Lower leg skin (tissue), 4 donors: ENCODE results near the gene GARIN5B. TPM values are rescaled to one million over a fixed set of nuclear protein-coding genes. Genes with fewer than 3 reads are reported as not detected.

Source experiments
- DNase-seq, 2 donors: peaks; one replicate each; pipeline ENCODE4 v3.0.0-alpha.2; 2019; ENCODE audit warnings: low spot score in 2 of 2
- H3K4me3 ChIP-seq: fragments of 200-600 bp; sonication (generic); 2 replicates; pipeline ENCODE4 v1.5.1; 2017; ENCODE audit warnings: mild to moderate bottlenecking, low read depth; ENCODE audit not compliant: poor library complexity, severe bottlenecking
- POLR2A ChIP-seq, 2 donors: fragments of 450-650 bp; IDR thresholded peaks; one replicate each; pipeline ENCODE4 v1.6.1; 2016 to 2017; ENCODE audit warnings: antibody characterized with exemption in 2 of 2, mild to moderate bottlenecking in 1 of 2, moderate library complexity in 1 of 2
- WGBS, 2 donors: methylation state at CpG; one replicate each; pipeline ENCODE4 v1.1.5; 2018; 5-methylcytosine and 5-hydroxymethylcytosine counted together
- intact Hi-C: fragments of 100-400 bp; cut with DNase I; formaldehyde crosslinking; loops from one replicate; pipeline ENCODE4 v1.15.0; 2023; ENCODE audit warnings: low total_unique reads
- total RNA-seq, 4 donors: library from RNA; depleted of rRNA; stranded (reverse); fragments of >200 nt; gene quantifications; one replicate each; pipeline ENCODE4 v1.1.0, GENCODE V29; 2016
- TF ChIP-seq, protein P1 (sequence below), 3 donors: fragments of 450-650 bp; IDR thresholded peaks; one replicate each; pipeline ENCODE4 v1.5.1; 2016; ENCODE audit warnings: antibody characterized with exemption in 3 of 3, mild to moderate bottlenecking in 3 of 3, moderate library complexity in 2 of 3

The GARIN5B gene
- total RNA-seq, 4 donors from 2014 or later = not detected

DNA sequence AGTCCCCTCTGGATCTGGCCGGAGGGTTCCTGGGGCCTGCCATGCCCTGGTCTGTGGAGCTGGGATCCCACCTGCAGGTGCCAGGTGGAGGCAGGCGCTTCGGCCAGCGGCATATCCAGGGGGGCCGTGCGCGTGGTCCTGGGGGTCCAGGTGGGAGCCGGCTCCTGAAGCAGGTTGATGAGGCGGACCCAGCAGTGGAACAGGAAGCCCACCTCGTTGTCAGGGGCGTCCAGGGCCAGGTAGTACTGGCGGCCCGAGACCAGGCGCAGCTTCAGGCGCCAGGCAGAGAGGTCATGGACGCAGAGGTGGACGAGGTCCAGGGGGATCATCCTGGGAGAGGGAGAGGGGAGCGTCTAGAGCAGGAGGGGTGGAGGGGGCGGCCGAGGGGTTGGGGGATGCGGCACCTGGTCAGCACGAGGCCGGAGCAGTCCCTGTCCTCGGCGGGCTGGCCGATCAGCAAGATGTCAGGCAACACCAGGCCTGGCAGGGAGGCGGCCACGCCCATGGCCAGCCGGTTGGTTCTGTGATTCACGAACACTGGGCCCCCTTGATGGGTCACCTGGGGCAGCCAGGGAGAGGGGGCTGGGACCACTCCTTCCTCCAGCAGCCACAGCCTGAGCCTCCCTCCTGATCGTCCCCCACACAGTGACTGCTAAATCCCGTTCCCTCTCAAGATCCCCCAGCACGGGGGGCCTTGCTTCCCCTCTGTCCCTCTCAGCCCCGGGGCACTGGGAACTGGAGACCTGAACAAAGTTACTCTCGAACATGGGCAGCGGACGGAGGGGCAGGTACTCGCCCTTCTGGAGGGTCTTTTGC, 678 bp downstream of the GARIN5B start:
- no peak for TF ChIP-seq POLR2A (IDR thresholded peaks at IDR 0.05)
- TF ChIP-seq, protein P1, sequence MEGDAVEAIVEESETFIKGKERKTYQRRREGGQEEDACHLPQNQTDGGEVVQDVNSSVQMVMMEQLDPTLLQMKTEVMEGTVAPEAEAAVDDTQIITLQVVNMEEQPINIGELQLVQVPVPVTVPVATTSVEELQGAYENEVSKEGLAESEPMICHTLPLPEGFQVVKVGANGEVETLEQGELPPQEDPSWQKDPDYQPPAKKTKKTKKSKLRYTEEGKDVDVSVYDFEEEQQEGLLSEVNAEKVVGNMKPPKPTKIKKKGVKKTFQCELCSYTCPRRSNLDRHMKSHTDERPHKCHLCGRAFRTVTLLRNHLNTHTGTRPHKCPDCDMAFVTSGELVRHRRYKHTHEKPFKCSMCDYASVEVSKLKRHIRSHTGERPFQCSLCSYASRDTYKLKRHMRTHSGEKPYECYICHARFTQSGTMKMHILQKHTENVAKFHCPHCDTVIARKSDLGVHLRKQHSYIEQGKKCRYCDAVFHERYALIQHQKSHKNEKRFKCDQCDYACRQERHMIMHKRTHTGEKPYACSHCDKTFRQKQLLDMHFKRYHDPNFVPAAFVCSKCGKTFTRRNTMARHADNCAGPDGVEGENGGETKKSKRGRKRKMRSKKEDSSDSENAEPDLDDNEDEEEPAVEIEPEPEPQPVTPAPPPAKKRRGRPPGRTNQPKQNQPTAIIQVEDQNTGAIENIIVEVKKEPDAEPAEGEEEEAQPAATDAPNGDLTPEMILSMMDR (IDR thresholded peaks at IDR 0.05) = no peak
- 73 to 89% methylated on average over 37 to 38 of the region's 38 CpGs for WGBS, 2 donors
- DNase-seq = no peak
- intact Hi-C loops = no loop called here
- no peak overlapping the region for H3K4me3 ChIP-seq

DNA sequence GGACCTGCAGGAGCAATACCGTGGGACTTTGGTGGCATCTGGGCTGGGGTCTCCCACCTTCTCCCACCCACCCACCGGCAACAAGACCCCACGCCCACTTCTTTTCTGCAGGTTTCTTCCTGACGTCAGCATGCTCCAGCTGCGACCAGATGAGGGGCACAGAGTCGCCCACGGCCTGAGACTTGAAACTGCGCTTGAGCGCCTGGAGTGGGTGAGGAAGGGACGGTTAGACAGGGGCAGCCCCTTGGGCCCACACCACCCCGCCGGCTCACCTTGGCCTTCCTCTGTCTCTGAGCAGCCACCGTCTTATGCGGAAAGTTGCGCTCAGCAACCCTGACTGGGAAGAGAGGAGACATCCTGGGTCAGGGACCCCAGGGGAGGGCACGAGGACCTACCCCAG, 2.2 kb downstream of the GARIN5B start:
- WGBS, 2 donors = 91% methylated on average over 16 of the region's 16 CpGs
- TF ChIP-seq, protein P1 (IDR thresholded peaks at IDR 0.05) = no peak
- no peak for TF ChIP-seq POLR2A (IDR thresholded peaks at IDR 0.05)
- intact Hi-C loops = no loop called here
- no peak for DNase-seq
- H3K4me3 ChIP-seq = no peak overlapping the region

DNA sequence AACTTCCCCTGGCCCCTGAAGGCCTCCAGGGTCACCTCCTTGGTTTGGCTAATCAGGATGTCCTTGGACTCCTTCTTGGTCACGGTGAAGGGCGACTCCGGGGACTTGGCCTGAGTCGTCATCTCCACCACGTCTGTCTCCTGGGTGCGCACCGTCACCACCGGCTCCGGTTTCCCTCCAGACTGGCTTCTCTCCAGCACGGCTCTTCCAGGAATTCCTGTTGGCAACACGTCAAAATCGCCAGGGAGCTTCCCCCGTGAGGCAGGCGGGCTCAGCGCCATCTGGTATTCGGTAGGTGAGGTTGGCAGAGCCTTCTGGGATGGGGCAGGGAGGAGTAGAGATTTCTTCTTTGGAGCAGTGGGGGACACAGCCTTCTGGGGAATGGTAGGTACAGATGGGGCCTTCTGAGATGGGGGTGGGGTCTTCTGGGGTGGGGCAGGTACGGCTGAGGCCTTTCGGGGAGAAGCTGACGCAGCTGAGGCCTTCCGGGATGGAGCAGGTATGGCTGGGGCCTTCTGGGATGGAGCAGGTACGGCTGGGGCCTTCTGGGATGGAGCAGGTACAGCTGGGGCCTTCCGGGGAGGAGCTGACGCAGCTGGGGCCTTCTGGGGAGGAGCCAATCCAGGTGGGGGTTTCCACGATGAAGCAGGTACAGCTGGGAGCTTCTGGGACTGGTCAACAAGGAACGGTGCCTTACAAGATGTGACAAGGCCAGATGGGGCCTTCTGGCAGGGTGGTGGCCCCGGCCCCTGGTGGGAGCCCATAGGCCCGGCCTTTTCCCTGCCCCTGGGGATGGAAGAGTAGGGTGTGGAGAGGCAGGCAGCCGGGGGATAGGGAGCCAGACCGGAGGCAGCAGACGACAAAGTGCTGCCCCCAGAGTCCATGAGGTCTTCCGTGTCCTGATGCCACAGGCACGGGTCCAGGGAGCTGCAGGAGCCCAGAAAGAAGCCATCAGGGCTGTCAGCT, 3.8 kb downstream of the GARIN5B start:
- WGBS, 2 donors = 67 to 77% methylated on average over 30 to 32 of the region's 32 CpGs
- DNase-seq = no peak
- intact Hi-C loops = no loop called here
- TF ChIP-seq POLR2A (IDR thresholded peaks at IDR 0.05) = no peak
- TF ChIP-seq, protein P1 (IDR thresholded peaks at IDR 0.05) = no peak
- H3K4me3 ChIP-seq = no peak overlapping the region

DNA sequence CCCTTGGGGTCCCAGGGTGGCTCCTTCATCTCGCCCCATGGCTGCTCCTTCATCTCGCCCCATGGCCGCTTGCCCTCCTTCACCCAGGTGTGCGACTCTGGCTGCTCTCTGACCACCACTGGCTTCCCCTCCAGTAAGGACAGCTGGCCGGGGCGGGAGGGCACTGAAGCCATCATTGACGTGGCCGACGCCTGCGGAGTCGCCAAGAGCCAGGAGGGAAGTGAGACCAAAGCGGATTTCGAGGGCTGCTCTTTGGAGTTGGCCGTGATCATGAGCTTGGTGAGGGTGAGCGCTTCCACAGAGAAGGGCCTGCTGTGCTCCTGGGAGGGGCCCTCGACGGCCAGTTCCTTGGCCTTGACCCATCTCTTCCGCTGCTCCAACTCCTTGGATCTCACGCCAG, 4.6 kb downstream of the GARIN5B start:
- DNase-seq = no peak
- TF ChIP-seq, protein P1 (IDR thresholded peaks at IDR 0.05) = no peak
- TF ChIP-seq POLR2A (IDR thresholded peaks at IDR 0.05) = no peak
- WGBS, 2 donors = 86 to 90% methylated on average over 16 to 19 of the region's 19 CpGs
- intact Hi-C loops = no loop called here
- no peak overlapping the region for H3K4me3 ChIP-seq

DNA sequence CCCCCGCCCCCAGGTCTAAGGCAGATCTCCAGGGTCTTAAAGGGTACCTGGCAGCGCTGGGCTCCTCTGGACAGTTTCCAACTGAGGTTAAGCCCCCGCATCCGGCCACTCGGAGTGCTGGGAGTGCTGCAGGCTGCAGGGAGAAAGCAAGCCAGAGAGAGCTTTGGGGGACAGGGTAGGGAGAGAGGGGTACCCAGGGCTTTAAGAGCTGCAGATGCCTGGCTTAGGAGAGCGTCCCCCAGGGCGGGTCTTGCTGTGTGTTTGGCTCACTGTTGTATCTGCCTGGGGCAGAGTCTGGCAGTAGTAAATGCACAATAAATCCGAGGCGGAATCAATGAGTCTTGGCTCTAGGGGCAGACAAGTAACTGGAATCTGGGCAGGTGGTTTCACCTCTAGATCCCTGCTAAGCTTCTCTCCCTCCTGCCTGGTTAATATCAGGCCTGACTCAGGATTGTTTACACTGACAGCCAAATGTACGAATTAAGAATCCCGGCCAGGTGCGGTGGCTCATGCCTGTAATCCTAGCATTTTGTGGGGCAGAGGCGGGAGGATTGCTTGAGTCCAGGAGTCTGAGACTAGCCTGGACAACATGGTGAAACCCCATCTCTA, 7.7 kb downstream of the GARIN5B start:
- TF ChIP-seq POLR2A (IDR thresholded peaks at IDR 0.05) = no peak
- TF ChIP-seq, protein P1 (IDR thresholded peaks at IDR 0.05) = no peak
- H3K4me3 ChIP-seq = no peak overlapping the region
- WGBS, 2 donors = 16 to 17% methylated on average over 12 to 13 of the region's 13 CpGs
- intact Hi-C loops = no loop called here
- DNase-seq = no peak
